ENCODE measurements around the gene PHACTR3.

Gene PHACTR3

GRCh38 chr20:59788196-59788735 lies 183.9 kb downstream of the PHACTR3 start:
- FAIRE-seq (no peak), DNase-seq (ENCODE audit: low spot score) (no peak)

GRCh38 chr20:59788811-59789397 lies 184.6 kb downstream of the PHACTR3 start:
- no peak for DNase-seq (ENCODE audit: low spot score)
- FAIRE-seq, result no peak

- no peak for DNase-seq (ENCODE audit: low spot score)
- FAIRE-seq, result no peak
Observed at GRCh38 chr20:59789686-59790085, 185.3 kb downstream of the PHACTR3 start.

GRCh38 chr20:59790346-59790745 lies 186.0 kb downstream of the PHACTR3 start:
- DNase-seq (ENCODE audit: low spot score) (no peak), FAIRE-seq (no peak)

GRCh38 chr20:59792300-59792699 lies 188.0 kb downstream of the PHACTR3 start:
- FAIRE-seq (no peak), DNase-seq (ENCODE audit: low spot score) (no peak)

GRCh38 chr20:59794555-59794954 lies 190.2 kb downstream of the PHACTR3 start:
- FAIRE-seq (no peak), DNase-seq (ENCODE audit: low spot score) (no peak)

GRCh38 chr20:59800309-59800708 lies 196.0 kb downstream of the PHACTR3 start:
- FAIRE-seq, result no peak

GRCh38 chr20:59802018-59802417 lies 197.7 kb downstream of the PHACTR3 start:
- DNase-seq (ENCODE audit: low spot score) (no peak), FAIRE-seq (no peak)

More at GRCh38 chr20:59800309-59800708, 196.0 kb downstream of the PHACTR3 start:
- no peak for DNase-seq (ENCODE audit: low spot score)

- no peak for FAIRE-seq
- DNase-seq (ENCODE audit: low spot score), result no peak
Observed at GRCh38 chr20:59802471-59803221, 198.3 kb downstream of the PHACTR3 start.

- FAIRE-seq (no peak), DNase-seq (ENCODE audit: low spot score) (no peak)
Observed at GRCh38 chr20:59804347-59804746, 200.0 kb downstream of the PHACTR3 start.

- FAIRE-seq, result no peak
- DNase-seq (ENCODE audit: low spot score), result no peak
Observed at GRCh38 chr20:59804871-59805665, 200.7 kb downstream of the PHACTR3 start.

GRCh38 chr20:59805786-59806577 lies 201.6 kb downstream of the PHACTR3 start:
- DNase-seq (ENCODE audit: low spot score), result no peak
- FAIRE-seq, result no peak

GRCh38 chr20:59806578-59806975 lies 202.2 kb downstream of the PHACTR3 start:
- FAIRE-seq, result no peak

GRCh38 chr20:59807909-59808728 lies 203.8 kb downstream of the PHACTR3 start:
- FAIRE-seq (no peak), DNase-seq (ENCODE audit: low spot score) (no peak)

More at GRCh38 chr20:59806578-59806975, 202.2 kb downstream of the PHACTR3 start:
- DNase-seq (ENCODE audit: low spot score), result no peak

GRCh38 chr20:59808729-59809381 lies 204.5 kb downstream of the PHACTR3 start:
- FAIRE-seq (no peak), DNase-seq (ENCODE audit: low spot score) (no peak)

- FAIRE-seq (no peak), DNase-seq (ENCODE audit: low spot score) (no peak)
Observed at GRCh38 chr20:59809630-59810448, 205.5 kb downstream of the PHACTR3 start.

GRCh38 chr20:59810449-59811187 lies 206.3 kb downstream of the PHACTR3 start:
- FAIRE-seq, result no peak
- no peak for DNase-seq (ENCODE audit: low spot score)

GRCh38 chr20:59811681-59812171 lies 207.4 kb downstream of the PHACTR3 start:
- DNase-seq (ENCODE audit: low spot score) (no peak), FAIRE-seq (no peak)
